ENCODE data around the gene SCP2. TPM values are rescaled to one million over a fixed set of nuclear protein-coding genes. Genes with fewer than 3 reads are reported as not detected.
A peak's percentile ranks its signal among the peaks of the same experiment; 100 is the strongest.

SCP2 gene
- total RNA-seq, 1 donor from 2014 or later, result 89.8 TPM

DNA sequence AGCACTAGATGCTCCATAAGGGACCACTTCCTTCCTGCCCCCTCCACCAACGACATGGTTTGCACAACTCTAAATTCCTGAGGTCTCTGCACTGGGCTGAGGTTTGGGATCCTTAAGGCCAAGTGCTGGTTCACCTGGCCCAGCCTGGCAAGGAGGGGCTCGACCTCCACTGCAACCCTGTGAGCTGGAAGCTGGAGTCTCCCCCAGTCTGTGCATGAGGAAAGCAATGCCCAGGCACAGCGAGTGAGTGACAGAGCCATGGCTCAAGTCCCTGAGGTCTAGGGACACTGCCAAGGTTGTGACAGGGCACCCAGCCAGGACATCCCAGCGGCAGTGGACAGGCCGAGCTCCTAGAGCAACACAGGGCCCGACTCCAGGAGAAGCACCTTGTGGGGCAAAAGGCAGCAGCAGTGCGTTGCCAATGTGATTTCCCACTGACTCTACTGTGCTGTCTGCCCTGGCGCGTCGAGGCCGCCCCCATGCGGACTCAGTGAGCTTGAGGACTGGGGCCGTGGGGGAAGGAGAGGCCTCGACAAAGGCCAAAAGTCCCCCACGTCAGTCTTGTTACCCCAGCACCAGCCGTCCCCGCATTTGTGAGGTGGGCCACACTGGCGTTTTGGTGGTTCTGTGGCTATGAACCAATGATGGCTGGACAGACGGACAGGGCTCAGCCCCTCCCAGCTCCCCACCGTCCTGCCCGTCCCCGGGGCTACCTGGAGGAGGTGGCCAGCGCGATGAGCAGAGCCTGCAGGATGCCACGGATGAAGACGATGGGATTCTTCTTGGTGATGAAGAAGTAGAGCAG is 165.0 kb downstream of the SCP2 start:
- TF ChIP-seq EZH2 (IDR thresholded peaks at IDR 0.05; ENCODE audit: insufficient read depth, low read length), result no peak
- TF ChIP-seq, protein P1, sequence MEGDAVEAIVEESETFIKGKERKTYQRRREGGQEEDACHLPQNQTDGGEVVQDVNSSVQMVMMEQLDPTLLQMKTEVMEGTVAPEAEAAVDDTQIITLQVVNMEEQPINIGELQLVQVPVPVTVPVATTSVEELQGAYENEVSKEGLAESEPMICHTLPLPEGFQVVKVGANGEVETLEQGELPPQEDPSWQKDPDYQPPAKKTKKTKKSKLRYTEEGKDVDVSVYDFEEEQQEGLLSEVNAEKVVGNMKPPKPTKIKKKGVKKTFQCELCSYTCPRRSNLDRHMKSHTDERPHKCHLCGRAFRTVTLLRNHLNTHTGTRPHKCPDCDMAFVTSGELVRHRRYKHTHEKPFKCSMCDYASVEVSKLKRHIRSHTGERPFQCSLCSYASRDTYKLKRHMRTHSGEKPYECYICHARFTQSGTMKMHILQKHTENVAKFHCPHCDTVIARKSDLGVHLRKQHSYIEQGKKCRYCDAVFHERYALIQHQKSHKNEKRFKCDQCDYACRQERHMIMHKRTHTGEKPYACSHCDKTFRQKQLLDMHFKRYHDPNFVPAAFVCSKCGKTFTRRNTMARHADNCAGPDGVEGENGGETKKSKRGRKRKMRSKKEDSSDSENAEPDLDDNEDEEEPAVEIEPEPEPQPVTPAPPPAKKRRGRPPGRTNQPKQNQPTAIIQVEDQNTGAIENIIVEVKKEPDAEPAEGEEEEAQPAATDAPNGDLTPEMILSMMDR (IDR thresholded peaks at IDR 0.05; ENCODE audit: insufficient read depth, low read depth, low read length), result no peak
- H3K27me3 ChIP-seq (ENCODE audit: insufficient read depth, low read length), result no peaks in the 10 kb centered on the region
- H3K79me2 ChIP-seq (ENCODE audit: insufficient read depth, low read length), result no peaks in the 10 kb centered on the region
- H3K27me3 Mint-ChIP-seq (ENCODE audit: low read depth, unreplicated experiment), result peaks cover 12% of the 10 kb centered on the region
- H3K9me3 ChIP-seq (ENCODE audit: insufficient read depth, low read depth, low read length), result peaks cover 13% of the 10 kb centered on the region
- no peak overlapping the region for H3K4me3 Mint-ChIP-seq (ENCODE audit: unreplicated experiment)
- H3K4me1 Mint-ChIP-seq (ENCODE audit: low read depth, unreplicated experiment), result peaks cover 5% of the 10 kb centered on the region
- H3K36me3 Mint-ChIP-seq (ENCODE audit: low read depth, unreplicated experiment), result no peaks in the 10 kb centered on the region
- H3K36me3 ChIP-seq (ENCODE audit: insufficient read depth, low read length), result no peaks in the 10 kb centered on the region
- no peaks in the 10 kb centered on the region for H3K4me1 ChIP-seq (ENCODE audit: insufficient read depth, low read length)
- H3K9me3 Mint-ChIP-seq (ENCODE audit: unreplicated experiment), result no peaks in the 10 kb centered on the region
- H2AFZ ChIP-seq (ENCODE audit: low read depth, low read length), result no peak overlapping the region
- H3K27ac Mint-ChIP-seq (ENCODE audit: unreplicated experiment), result no peak overlapping the region
- no peak for FAIRE-seq
- no peak overlapping the region for H3K9ac ChIP-seq (ENCODE audit: low read length)
- no peak overlapping the region for H3K4me2 ChIP-seq (ENCODE audit: low read length)
- DNase-seq (ENCODE audit: low read depth), result peak; percentile 47
- H4K20me1 ChIP-seq (ENCODE audit: insufficient read depth, low read length), result no peaks in the 10 kb centered on the region
- H3K27ac ChIP-seq (ENCODE audit: low read depth, low read length), result no peak overlapping the region
- no peak overlapping the region for H3K4me3 ChIP-seq (ENCODE audit: insufficient read depth, low read depth, low read length)

DNA sequence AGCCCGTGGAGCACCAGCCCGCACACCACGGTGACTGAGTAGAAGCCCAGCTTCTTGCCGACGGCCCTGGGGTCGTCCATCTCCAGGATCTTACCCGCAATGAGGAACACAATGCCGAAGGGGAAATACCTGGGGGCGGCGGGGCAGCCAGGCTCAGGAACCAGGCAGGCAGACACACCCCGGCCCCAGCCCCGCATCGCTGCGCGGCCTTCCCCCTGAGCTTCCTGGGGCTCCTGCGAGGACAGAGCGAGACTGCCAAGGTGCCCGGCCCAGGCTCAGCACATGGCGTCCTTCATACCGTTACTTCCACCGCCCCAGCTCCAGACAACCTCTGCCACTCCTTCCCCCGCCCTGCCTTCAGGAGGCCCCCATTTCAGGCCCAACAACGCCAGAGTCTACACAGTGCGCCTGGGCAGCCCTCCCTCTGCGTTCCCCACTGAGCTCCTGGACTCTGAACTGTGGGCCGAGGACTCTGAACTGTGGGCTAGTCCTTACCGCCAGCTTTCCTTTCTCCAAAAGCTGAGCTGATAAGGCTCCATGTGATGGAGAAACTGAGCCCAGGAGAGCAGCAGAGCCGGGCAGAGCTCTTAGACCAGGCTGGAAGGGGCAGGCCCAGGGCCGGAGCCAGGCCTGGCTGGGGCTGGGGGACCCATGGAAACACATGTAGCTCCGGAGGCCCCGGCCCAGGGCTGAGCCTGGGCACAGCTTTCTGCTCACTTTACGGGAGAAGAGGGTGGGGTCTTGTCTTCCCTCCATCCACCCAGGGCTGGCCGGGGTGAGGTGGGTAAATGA is 165.8 kb downstream of the SCP2 start:
- DNase-seq (ENCODE audit: low read depth) (no peak), FAIRE-seq (no peak)
- H3K36me3 Mint-ChIP-seq (ENCODE audit: low read depth, unreplicated experiment), result no peaks in the 10 kb centered on the region
- no peak overlapping the region for H3K9ac ChIP-seq (ENCODE audit: low read length)
- H3K36me3 ChIP-seq (ENCODE audit: insufficient read depth, low read length), result no peaks in the 10 kb centered on the region
- H3K27ac Mint-ChIP-seq (ENCODE audit: unreplicated experiment), result no peak overlapping the region
- no peak overlapping the region for H3K4me3 Mint-ChIP-seq (ENCODE audit: unreplicated experiment)
- no peaks in the 10 kb centered on the region for H3K4me1 ChIP-seq (ENCODE audit: insufficient read depth, low read length)
- no peak overlapping the region for H3K27ac ChIP-seq (ENCODE audit: low read depth, low read length)
- no peak overlapping the region for H3K4me2 ChIP-seq (ENCODE audit: low read length)
- H3K79me2 ChIP-seq (ENCODE audit: insufficient read depth, low read length), result no peaks in the 10 kb centered on the region
- no peak overlapping the region for H2AFZ ChIP-seq (ENCODE audit: low read depth, low read length)
- H3K4me1 Mint-ChIP-seq (ENCODE audit: low read depth, unreplicated experiment), result peaks cover 5% of the 10 kb centered on the region
- H3K9me3 ChIP-seq (ENCODE audit: insufficient read depth, low read depth, low read length), result peaks cover 16% of the 10 kb centered on the region
- no peaks in the 10 kb centered on the region for H3K27me3 ChIP-seq (ENCODE audit: insufficient read depth, low read length)
- H3K27me3 Mint-ChIP-seq (ENCODE audit: low read depth, unreplicated experiment), result peaks cover 12% of the 10 kb centered on the region
- no peak overlapping the region for H3K4me3 ChIP-seq (ENCODE audit: insufficient read depth, low read depth, low read length)
- H3K9me3 Mint-ChIP-seq (ENCODE audit: unreplicated experiment), result no peaks in the 10 kb centered on the region
- H4K20me1 ChIP-seq (ENCODE audit: insufficient read depth, low read length), result no peaks in the 10 kb centered on the region
- no peak for TF ChIP-seq EZH2 (IDR thresholded peaks at IDR 0.05; ENCODE audit: insufficient read depth, low read length)
- TF ChIP-seq, protein P1 (IDR thresholded peaks at IDR 0.05; ENCODE audit: insufficient read depth, low read depth, low read length), result no peak

Data from astrocyte (in vitro differentiated cells and primary cell).